Esophagus (tissue), 2 donors: Measurements from ENCODE around the gene SAMSN1. TPM values are rescaled to one million over a fixed set of nuclear protein-coding genes. Genes with fewer than 3 reads are reported as not detected.

Source experiments
- H3K27ac ChIP-seq, 2 donors: one replicate each; pipeline ENCODE4 v1.5.1; 2013; ENCODE audit warnings: low read depth in 2 of 2, mild to moderate bottlenecking in 2 of 2, inconsistent platforms in 1 of 2, low read length in 1 of 2, moderate library complexity in 1 of 2
- H3K27me3 ChIP-seq, 2 donors: one replicate each; pipeline ENCODE4 v1.6.1; 2013; ENCODE audit warnings: low read length in 2 of 2, control low read depth in 1 of 2, mild to moderate bottlenecking in 1 of 2; ENCODE audit not compliant: insufficient read depth in 2 of 2, control insufficient read depth in 1 of 2
- H3K36me3 ChIP-seq, 2 donors: one replicate each; pipeline ENCODE4 v1.6.1; 2013; ENCODE audit warnings: low read length in 1 of 2; ENCODE audit not compliant: control insufficient read depth in 2 of 2, insufficient read depth in 2 of 2
- H3K4me1 ChIP-seq, 2 donors: one replicate each; pipeline ENCODE4 v1.6.1; 2013; ENCODE audit warnings: low read length in 1 of 2; ENCODE audit not compliant: control insufficient read depth in 2 of 2, insufficient read depth in 2 of 2
- H3K4me3 ChIP-seq, 2 donors: one replicate each; pipeline ENCODE4 v1.5.1; 2013; ENCODE audit warnings: low read length in 2 of 2, mild to moderate bottlenecking in 2 of 2, low read depth in 1 of 2, moderate library complexity in 1 of 2
- H3K9me3 ChIP-seq, 2 donors: one replicate each; pipeline ENCODE4 v1.6.1; 2013; ENCODE audit warnings: mild to moderate bottlenecking in 2 of 2, low read depth in 1 of 2, low read length in 1 of 2, moderate library complexity in 1 of 2; ENCODE audit not compliant: control insufficient read depth in 2 of 2, insufficient read depth in 1 of 2
- WGBS, 2 donors: extraction: QIAGEN DNeasy Blood & Tissue Kit; methylation state at CpG; one replicate each; pipeline ENCODE4 v1.1.7; 2013; 5-methylcytosine and 5-hydroxymethylcytosine counted together
- polyA plus RNA-seq, 2 donors: library from polyadenylated mRNA; stranded (reverse); fragments of 200-250 nt; gene quantifications; one replicate each; pipeline ENCODE4 v1.2.3, GENCODE V29; 2013
- donor health status: healthy with polysubstance abuse.
- donor health status: Bipolar disorder and iron deficiency.

The SAMSN1 gene
- polyA plus RNA-seq, 2 donors, result 0.83 to 1.4 TPM

DNA sequence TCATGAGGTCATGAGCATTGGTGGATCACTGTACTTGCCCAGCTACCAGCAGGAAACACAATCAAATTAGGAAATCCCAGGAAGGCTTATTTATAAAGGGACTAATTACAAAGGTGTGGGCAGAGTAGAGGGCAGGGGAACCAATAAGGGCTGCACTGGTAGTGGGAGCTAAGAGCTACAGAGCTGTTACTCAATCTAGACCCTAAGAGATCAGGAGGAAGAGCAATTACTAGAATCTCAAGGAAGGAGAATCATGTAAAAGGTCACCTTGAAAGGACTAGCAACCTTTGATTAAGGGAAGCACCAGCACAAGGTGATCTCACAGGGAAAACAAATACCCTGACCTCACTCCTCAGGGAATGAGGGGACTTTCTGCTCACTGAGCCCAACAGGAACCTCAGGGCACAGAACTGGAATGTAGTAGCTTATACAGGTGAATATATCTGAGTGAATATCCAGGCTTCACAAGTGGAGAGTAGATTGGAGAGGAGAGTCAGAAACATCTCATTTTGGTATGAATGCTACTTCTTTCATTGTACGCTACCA, 66.8 kb downstream of the SAMSN1 start:
- Histone ChIP-seq H3K27ac (no peak overlapping the region), H3K4me3 (no peak overlapping the region), H3K36me3 (no peaks in the 10 kb centered on the region), H3K27me3 (no peaks in the 10 kb centered on the region), H3K9me3 (no peaks in the 10 kb centered on the region), H3K4me1 (no peaks in the 10 kb centered on the region)
- WGBS, 2 donors, result 55 to 91% methylated on average over 1 of the region's 1 CpG

- WGBS, 2 donors, result 66% methylated on average over 1 of the region's 1 CpG
Measured at GRCh38 chr21:14477841-14478240, 68.3 kb downstream of the SAMSN1 start.

DNA sequence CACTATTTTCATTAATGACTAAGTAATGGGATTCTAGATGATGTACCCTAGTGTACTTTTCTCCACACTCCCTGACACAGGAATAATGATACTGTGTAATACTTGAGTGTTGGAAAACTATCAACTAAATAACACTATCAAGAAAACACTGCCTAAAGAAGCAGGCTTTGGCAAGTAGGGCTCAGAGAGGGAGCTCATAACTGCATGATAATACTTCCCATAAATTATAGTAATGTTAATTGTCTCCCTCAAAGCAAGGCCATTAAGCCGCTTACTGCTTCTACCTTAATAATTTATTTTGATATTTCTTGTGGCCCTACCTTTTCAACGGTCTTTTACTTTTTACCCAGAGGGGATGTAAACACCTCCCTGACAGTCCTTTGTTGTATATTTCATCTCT, 69.0 kb downstream of the SAMSN1 start:
- WGBS, 2 donors, result 86 to 93% methylated on average over 2 of the region's 2 CpGs
- no peaks in the 10 kb centered on the region for H3K9me3 ChIP-seq
- H3K4me1 ChIP-seq, result no peaks in the 10 kb centered on the region
- no peaks in the 10 kb centered on the region for H3K36me3 ChIP-seq
- no peaks in the 10 kb centered on the region for H3K27me3 ChIP-seq
- H3K4me3 ChIP-seq, result no peak overlapping the region
- H3K27ac ChIP-seq, result no peak overlapping the region

More at GRCh38 chr21:14477841-14478240, 68.3 kb downstream of the SAMSN1 start:
- no peaks in the 10 kb centered on the region for H3K27me3 ChIP-seq
- no peak overlapping the region for H3K4me3 ChIP-seq
- H3K4me1 ChIP-seq, result no peaks in the 10 kb centered on the region
- no peak overlapping the region for H3K27ac ChIP-seq
- H3K9me3 ChIP-seq, result no peaks in the 10 kb centered on the region
- no peaks in the 10 kb centered on the region for H3K36me3 ChIP-seq

DNA sequence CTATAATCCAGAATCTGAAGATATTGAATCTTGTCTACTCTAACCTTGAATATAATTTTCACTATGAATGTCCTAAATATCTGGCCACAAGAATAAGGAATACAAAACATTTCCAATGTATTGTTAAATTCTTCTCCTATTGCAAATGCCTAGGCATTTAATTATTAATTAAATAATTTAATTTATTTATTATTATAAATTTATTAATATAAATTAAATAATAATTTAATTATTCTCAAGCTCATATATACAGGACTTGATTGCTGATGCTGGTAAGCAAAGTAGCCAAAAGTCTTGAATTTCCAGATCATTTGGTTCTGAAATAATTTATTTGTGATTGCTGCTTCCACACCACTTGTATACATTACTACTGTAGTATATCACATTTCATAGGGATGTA, 71.1 kb downstream of the SAMSN1 start:
- no peaks in the 10 kb centered on the region for H3K9me3 ChIP-seq
- no peaks in the 10 kb centered on the region for H3K27me3 ChIP-seq
- H3K4me3 ChIP-seq, result no peak overlapping the region
- H3K4me1 ChIP-seq, result no peaks in the 10 kb centered on the region
- no peak overlapping the region for H3K27ac ChIP-seq
- H3K36me3 ChIP-seq, result no peaks in the 10 kb centered on the region

DNA sequence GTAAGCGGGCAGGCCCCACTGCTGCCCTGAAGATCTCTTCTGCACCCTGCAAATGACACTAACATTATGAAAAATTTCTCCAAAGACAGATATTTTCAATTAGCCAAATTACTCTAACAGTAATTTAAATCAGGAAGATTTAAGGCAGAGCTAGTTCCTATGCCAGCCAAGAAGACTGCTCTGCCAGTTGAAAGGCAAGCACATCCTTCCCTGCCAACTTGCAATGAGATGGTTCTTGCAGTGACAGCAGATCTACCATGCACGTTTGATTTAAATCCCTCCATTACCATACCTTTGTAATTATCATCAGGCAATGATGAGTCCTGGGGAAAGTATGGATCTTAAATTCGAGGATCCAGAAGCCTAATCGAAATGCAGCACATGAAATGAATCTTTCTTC, 76.5 kb downstream of the SAMSN1 start:
- H3K27ac ChIP-seq, result no peak overlapping the region
- H3K9me3 ChIP-seq, result no peaks in the 10 kb centered on the region
- H3K4me1 ChIP-seq, result no peaks in the 10 kb centered on the region
- H3K36me3 ChIP-seq, result no peaks in the 10 kb centered on the region
- H3K27me3 ChIP-seq, result no peaks in the 10 kb centered on the region
- 62 to 72% methylated on average over 4 of the region's 4 CpGs for WGBS, 2 donors
- H3K4me3 ChIP-seq, result no peak overlapping the region

- Histone ChIP-seq H3K9me3 (no peaks in the 10 kb centered on the region), H3K27me3 (no peaks in the 10 kb centered on the region), H3K27ac (no peak overlapping the region), H3K4me3 (no peak overlapping the region), H3K4me1 (no peaks in the 10 kb centered on the region), H3K36me3 (no peaks in the 10 kb centered on the region)
- WGBS, 2 donors, result 16 to 19% methylated on average over 1 of the region's 1 CpG
Measured at GRCh38 chr21:14466715-14467114, 79.4 kb downstream of the SAMSN1 start.

DNA sequence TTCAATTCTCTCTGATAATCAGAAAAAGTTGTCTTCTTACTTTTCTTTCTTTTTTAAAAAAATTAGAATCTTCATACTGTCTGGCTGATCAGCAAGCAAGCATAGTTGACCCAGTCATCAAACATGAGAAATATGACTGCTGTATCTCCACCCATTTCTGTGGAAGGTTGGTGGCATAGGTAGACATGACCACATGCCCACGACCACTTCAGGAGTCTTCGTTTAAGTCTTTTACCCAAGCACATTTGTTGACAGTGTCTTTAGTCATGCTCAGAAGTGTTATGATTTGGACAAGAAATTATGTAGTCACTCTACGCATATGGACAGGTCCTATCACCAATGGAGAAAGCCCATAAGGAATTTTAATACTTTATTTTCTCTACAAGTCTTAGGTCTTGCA, 88.4 kb downstream of the SAMSN1 start:
- WGBS, 2 donors, result 80 to 88% methylated on average over 3 of the region's 3 CpGs
- Histone ChIP-seq H3K27me3 (no peaks in the 10 kb centered on the region), H3K36me3 (no peaks in the 10 kb centered on the region), H3K27ac (no peak overlapping the region), H3K4me3 (no peak overlapping the region), H3K9me3 (no peaks in the 10 kb centered on the region), H3K4me1 (no peaks in the 10 kb centered on the region)

- Histone ChIP-seq H3K27ac (no peak overlapping the region), H3K36me3 (no peaks in the 10 kb centered on the region), H3K4me1 (no peaks in the 10 kb centered on the region), H3K9me3 (no peaks in the 10 kb centered on the region), H3K27me3 (no peaks in the 10 kb centered on the region), H3K4me3 (no peak overlapping the region)
- WGBS, 2 donors, result 92% methylated on average over 1 of the region's 1 CpG
Measured at GRCh38 chr21:14456911-14457310, 89.2 kb downstream of the SAMSN1 start.

DNA sequence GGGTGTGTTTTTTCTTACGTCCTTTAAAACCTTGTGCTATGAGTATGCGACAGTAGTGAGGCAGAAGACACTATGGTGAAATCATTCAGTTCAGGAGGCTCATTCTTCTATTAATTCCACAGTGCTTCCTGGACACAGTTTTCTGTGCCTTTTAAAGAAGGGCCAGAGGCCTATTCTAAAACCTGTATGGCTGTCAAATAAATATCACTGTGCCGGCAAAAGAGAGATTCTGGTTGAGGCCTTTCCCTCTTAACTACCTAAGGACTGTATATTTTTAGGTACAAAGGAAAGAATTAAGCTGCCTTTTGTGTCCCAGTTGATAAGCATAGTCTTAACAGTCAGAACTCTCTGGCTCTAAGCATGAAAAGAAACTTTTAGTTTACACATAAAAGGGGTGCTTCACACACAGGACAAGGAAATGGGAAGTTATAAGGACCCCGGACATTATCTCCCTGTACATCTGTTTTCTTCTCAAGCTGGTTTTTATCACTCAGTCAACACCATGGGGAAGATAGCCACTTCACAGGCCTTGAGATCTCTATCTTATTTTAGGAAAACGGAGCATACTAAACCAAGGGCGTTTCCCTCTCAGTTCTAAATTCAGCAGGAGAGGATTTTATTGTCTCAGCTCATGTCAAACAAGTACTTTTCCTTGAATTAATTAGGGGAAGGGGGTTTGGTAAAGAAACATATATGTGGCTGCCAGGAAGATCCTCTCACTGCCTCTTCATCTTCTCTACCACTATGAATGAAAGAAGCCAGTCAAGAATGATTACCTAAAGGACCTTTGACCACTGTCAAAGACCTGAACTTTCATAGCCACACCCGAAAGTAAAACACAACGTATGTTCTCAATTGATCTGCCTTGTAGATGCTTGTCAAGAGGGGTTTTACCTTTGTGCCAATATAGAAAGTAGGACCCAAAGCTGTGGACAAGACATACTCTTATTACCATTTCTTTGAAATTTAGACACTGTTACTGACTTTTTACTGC, 91.8 kb downstream of the SAMSN1 start:
- Histone ChIP-seq H3K4me1 (no peaks in the 10 kb centered on the region), H3K9me3 (no peaks in the 10 kb centered on the region), H3K36me3 (no peaks in the 10 kb centered on the region), H3K27ac (no peak overlapping the region), H3K27me3 (no peaks in the 10 kb centered on the region), H3K4me3 (no peak overlapping the region)
- WGBS, 2 donors, result 49 to 54% methylated on average over 8 of the region's 8 CpGs
